Activated B cell treated with CpG ODN at 0.5 μM for 24 hours (primary cell): Measurements from ENCODE around the gene PHF21A. TPM values are rescaled to one million over a fixed set of nuclear protein-coding genes. Genes with fewer than 3 reads are reported as not detected.
"Not testable (repeated sequence)": the region's sequence is repeated elsewhere in the genome, so short reads cannot be mapped to it uniquely, and the experiment has no call there.

ENCODE experiments used
- ATAC-seq: fragments of 200-7000 bp; cut with Tn5 transposase; one replicate; pipeline ENCODE4 v1.10.0; 2021; ENCODE audit warnings: low read depth, mild to moderate bottlenecking, moderate library complexity
- CTCF ChIA-PET: fragments of 350-600 bp; sonication (Branson Sonifier 250); formaldehyde crosslinking; loops from one replicate; lab custom pipeline; 2021; ENCODE audit warnings: antibody characterized with exemption; lab: Charles Lee
- POLR2A ChIA-PET: fragments of 350-600 bp; sonication (Branson Sonifier 250); formaldehyde crosslinking; loops from one replicate; lab custom pipeline; 2021; ENCODE audit warnings: antibody characterized with exemption; lab: Charles Lee
- DNase-seq: peaks from one replicate; pipeline ENCODE4 v3.0.0; 2022
- H3K27ac Mint-ChIP-seq: one replicate; pipeline ENCODE4 v1.8.0; 2020; ENCODE audit warnings: mixed read lengths
- H3K27me3 Mint-ChIP-seq: one replicate; pipeline ENCODE4 v1.8.0; 2021; ENCODE audit warnings: mixed read lengths
- H3K36me3 Mint-ChIP-seq: one replicate; pipeline ENCODE4 v1.8.0; 2021; ENCODE audit warnings: low read depth, mixed read lengths
- H3K4me1 Mint-ChIP-seq: one replicate; pipeline ENCODE4 v1.8.0; 2021; ENCODE audit warnings: mixed read lengths
- H3K4me3 Mint-ChIP-seq: one replicate; pipeline ENCODE4 v1.8.0; 2020; ENCODE audit warnings: mild to moderate bottlenecking, mixed read lengths
- H3K9me3 Mint-ChIP-seq: one replicate; pipeline ENCODE4 v1.8.0; 2020; ENCODE audit warnings: mixed read lengths
- CTCF ChIP-seq: fragments of 200-600 bp; IDR thresholded peaks from one replicate; pipeline ENCODE4 v1.8.0; 2022; ENCODE audit warnings: antibody characterized with exemption, mild to moderate bottlenecking
- intact Hi-C: fragments of 100-400 bp; cut with micrococcal nuclease; formaldehyde crosslinking; loops from one replicate; pipeline ENCODE4 v1.15.1; 2024
- total RNA-seq: library from RNA; stranded (reverse); gene quantifications from 2 replicates; pipeline ENCODE4 v1.2.3, GENCODE V29; 2022

The PHF21A gene
- total RNA-seq, 1 donor from 2014 or later, result 71.0 TPM

- no peak for ATAC-seq
- Mint-ChIP-seq H3K9me3 (no peaks in the 10 kb centered on the region), H3K27me3 (peaks cover 4% of the 10 kb centered on the region), H3K36me3 (peaks cover 5% of the 10 kb centered on the region), H3K4me3 (no peak overlapping the region), H3K27ac (no peak overlapping the region), H3K4me1 (peaks cover 15% of the 10 kb centered on the region)
- intact Hi-C loops, result no loop called here
- DNase-seq, result no peak
- ChIA-PET POLR2A (interaction anchor here (1.3 kb wide), 1 partner anchor 12 kb away, joined by 4 read pairs; no protein-coding TSS in a partner anchor), CTCF (no interaction called here)
- TF ChIP-seq CTCF, result no peak
Measured at GRCh38 chr11:45904309-45904915, 216.8 kb downstream of the PHF21A start.

- POLR2A ChIA-PET, result interaction anchor here (1.6 kb wide), 1 partner anchor 15 kb away, joined by 4 read pairs; the partner anchor contains the start of gene PEX16
- intact Hi-C loops, result no loop called here
- no peaks in the 10 kb centered on the region for H3K9me3 Mint-ChIP-seq
Measured at GRCh38 chr11:45902452-45903380, 218.5 kb downstream of the PHF21A start.

GRCh38 chr11:45901626-45902025, 219.6 kb downstream of the PHF21A start:
- ATAC-seq, result no peak
- H3K4me1 Mint-ChIP-seq, result peaks cover 16% of the 10 kb centered on the region
- ChIA-PET CTCF (interaction anchor here (0.6 kb wide), 1 partner anchor 34 kb away, joined by 3 read pairs; no protein-coding TSS in a partner anchor), POLR2A (no interaction called here)
- no peak overlapping the region for H3K27ac Mint-ChIP-seq
- intact Hi-C loops, result no loop called here
- no peaks in the 10 kb centered on the region for H3K9me3 Mint-ChIP-seq
- H3K36me3 Mint-ChIP-seq, result no peaks in the 10 kb centered on the region
- H3K27me3 Mint-ChIP-seq, result peaks cover 15% of the 10 kb centered on the region
- DNase-seq, result no peak
- TF ChIP-seq CTCF, result no peak
- no peak overlapping the region for H3K4me3 Mint-ChIP-seq

More at GRCh38 chr11:45902452-45903380, 218.5 kb downstream of the PHF21A start:
- Mint-ChIP-seq H3K36me3 (no peaks in the 10 kb centered on the region), H3K4me1 (peaks cover 19% of the 10 kb centered on the region), H3K27me3 (peaks cover 10% of the 10 kb centered on the region), H3K4me3 (no peak overlapping the region), H3K27ac (no peak overlapping the region)
- ATAC-seq (no peak), DNase-seq (no peak)
- CTCF ChIA-PET, result no interaction called here
- TF ChIP-seq CTCF, result no peak

GRCh38 chr11:45900916-45901617, 220.2 kb downstream of the PHF21A start:
- Mint-ChIP-seq H3K9me3 (no peaks in the 10 kb centered on the region), H3K4me3 (peak overlapping the region; percentile 60), H3K27me3 (peaks cover 15% of the 10 kb centered on the region), H3K27ac (peak overlapping the region; percentile 46), H3K4me1 (peaks cover 12% of the 10 kb centered on the region), H3K36me3 (no peaks in the 10 kb centered on the region)
- intact Hi-C loops, result no loop called here
- no peak for ATAC-seq
- no peak for TF ChIP-seq CTCF
- ChIA-PET POLR2A (interaction anchor here (0.9 kb wide), 1 partner anchor 16 kb away, joined by 5 read pairs; the partner anchor contains the start of gene PEX16), CTCF (interaction anchor here (0.6 to 1.5 kb wide), 2 partner anchors 35 to 64 kb away, joined by 3 to 7 read pairs; no protein-coding TSS in a partner anchor)
- DNase-seq, result no peak

- H3K4me1 Mint-ChIP-seq, intact Hi-C loops, H3K9me3 Mint-ChIP-seq, ATAC-seq, DNase-seq, H3K36me3 Mint-ChIP-seq: not testable (repeated sequence)
- ChIA-PET CTCF (interaction anchor here (1.5 kb wide), 1 partner anchor 65 kb away, joined by 7 read pairs; no protein-coding TSS in a partner anchor), POLR2A (interaction anchor here (0.9 kb wide), 1 partner anchor 17 kb away, joined by 5 read pairs; the partner anchor contains the start of gene PEX16)
- Mint-ChIP-seq H3K27me3 (peaks cover 19% of the 10 kb centered on the region), H3K4me3 (peak overlapping the region; percentile 67), H3K27ac (peak overlapping the region; percentile 46)
Measured at GRCh38 chr11:45900175-45900800, 221.0 kb downstream of the PHF21A start.
